Progenitor cell of endocrine pancreas (in vitro differentiated cells): ENCODE data around the gene TRIM75. TPM values are rescaled to one million over a fixed set of nuclear protein-coding genes. Genes with fewer than 3 reads are reported as not detected.
"Not testable (repeated sequence)": the region's sequence is repeated elsewhere in the genome, so short reads cannot be mapped to it uniquely, and the experiment has no call there.

ENCODE experiments used
- DNase-seq: peaks from one replicate; pipeline ENCODE4 v3.0.0; 2021; ENCODE audit warnings: low spot score; ENCODE audit not compliant: unreplicated experiment
- H3K27ac Mint-ChIP-seq: 2 replicates; pipeline ENCODE4 v1.8.0; 2021; ENCODE audit warnings: mild to moderate bottlenecking, moderate library complexity, mixed read lengths
- H3K27me3 Mint-ChIP-seq: 2 replicates; pipeline ENCODE4 v1.8.0; 2021; ENCODE audit warnings: mixed read lengths
- H3K36me3 Mint-ChIP-seq: 2 replicates; pipeline ENCODE4 v1.8.0; 2022; ENCODE audit warnings: mixed read lengths; ENCODE audit not compliant: insufficient read depth
- H3K4me1 Mint-ChIP-seq: 2 replicates; pipeline ENCODE4 v1.8.0; 2021; ENCODE audit warnings: low read depth, mixed read lengths
- H3K4me3 Mint-ChIP-seq: 2 replicates; pipeline ENCODE4 v1.8.0; 2021; ENCODE audit warnings: low read depth, mild to moderate bottlenecking, moderate library complexity, mixed read lengths
- H3K9me3 Mint-ChIP-seq: 2 replicates; pipeline ENCODE4 v1.8.0; 2021; ENCODE audit warnings: low read depth, mixed read lengths
- CTCF ChIP-seq: fragments of 200-600 bp; sonication (generic); IDR thresholded peaks from one replicate; pipeline ENCODE4 v1.5.0; 2021; ENCODE audit warnings: antibody characterized with exemption, mild to moderate bottlenecking; ENCODE audit not compliant: unreplicated experiment
- total RNA-seq: library from RNA; stranded (reverse); gene quantifications from 2 replicates; pipeline ENCODE4 v1.2.1, GENCODE V29; 2021

Gene TRIM75
- total RNA-seq, 1 donor from 2014 or later, result not detected

- Mint-ChIP-seq H3K4me1 (no peaks in the 10 kb centered on the region), H3K9me3 (no peaks in the 10 kb centered on the region), H3K27ac (no peak overlapping the region), H3K4me3 (no peak overlapping the region), H3K27me3 (no peaks in the 10 kb centered on the region), H3K36me3 (no peaks in the 10 kb centered on the region)
- TF ChIP-seq CTCF, result no peak
- no peak for DNase-seq
Observed at GRCh38 chr4:165058666-165059065, 5.0 kb downstream of the TRIM75 start.

- H3K4me1 Mint-ChIP-seq, result no peaks in the 10 kb centered on the region
- no peak overlapping the region for H3K27ac Mint-ChIP-seq
- no peaks in the 10 kb centered on the region for H3K36me3 Mint-ChIP-seq
- H3K9me3 Mint-ChIP-seq, result no peaks in the 10 kb centered on the region
- no peaks in the 10 kb centered on the region for H3K27me3 Mint-ChIP-seq
- no peak for DNase-seq
- TF ChIP-seq CTCF, result no peak
- H3K4me3 Mint-ChIP-seq, result no peak overlapping the region
Observed at GRCh38 chr4:165059386-165059785, 5.7 kb downstream of the TRIM75 start.

- H3K36me3 Mint-ChIP-seq, result no peaks in the 10 kb centered on the region
- peak; percentile 45 for TF ChIP-seq CTCF
- no peak for DNase-seq
- no peaks in the 10 kb centered on the region for H3K27me3 Mint-ChIP-seq
- no peak overlapping the region for H3K27ac Mint-ChIP-seq
- H3K4me3 Mint-ChIP-seq, result no peak overlapping the region
- no peaks in the 10 kb centered on the region for H3K4me1 Mint-ChIP-seq
- no peaks in the 10 kb centered on the region for H3K9me3 Mint-ChIP-seq
Observed at GRCh38 chr4:165060938-165061337, 7.3 kb downstream of the TRIM75 start.

- H3K9me3 Mint-ChIP-seq, result no peaks in the 10 kb centered on the region
- no peak for DNase-seq
- no peak overlapping the region for H3K4me3 Mint-ChIP-seq
- peaks cover 17% of the 10 kb centered on the region for H3K4me1 Mint-ChIP-seq
- TF ChIP-seq CTCF, result no peak
- H3K27me3 Mint-ChIP-seq, result no peaks in the 10 kb centered on the region
- H3K27ac Mint-ChIP-seq, result peak overlapping the region; percentile 57
- peaks cover 2% of the 10 kb centered on the region for H3K36me3 Mint-ChIP-seq
Observed at GRCh38 chr4:165070560-165070959, 16.9 kb downstream of the TRIM75 start.

GRCh38 chr4:165073346-165073745 is 19.7 kb downstream of the TRIM75 start:
- not testable (repeated sequence) for H3K9me3 Mint-ChIP-seq, H3K36me3 Mint-ChIP-seq, H3K27me3 Mint-ChIP-seq, DNase-seq, H3K4me3 Mint-ChIP-seq
- H3K27ac Mint-ChIP-seq, result peak overlapping the region; percentile 67
- peaks cover 17% of the 10 kb centered on the region for H3K4me1 Mint-ChIP-seq

- Mint-ChIP-seq H3K27me3 (no peaks in the 10 kb centered on the region), H3K36me3 (peaks cover 15% of the 10 kb centered on the region), H3K4me3 (no peak overlapping the region), H3K27ac (no peak overlapping the region), H3K4me1 (peaks cover 16% of the 10 kb centered on the region), H3K9me3 (no peaks in the 10 kb centered on the region)
- DNase-seq, result no peak
- TF ChIP-seq CTCF, result no peak
Observed at GRCh38 chr4:165077034-165077578, 23.4 kb downstream of the TRIM75 start.
